GM21526 (cell line): Measurements from ENCODE around the gene KLC4.

ENCODE experiments used
- ATAC-seq: cut with Tn5 transposase; IDR thresholded peaks from one replicate; pipeline ENCODE4 v1.9.1; 2021; ENCODE audit warnings: moderate library complexity; ENCODE audit not compliant: unreplicated experiment, low FRiP score

The KLC4 gene

DNA sequence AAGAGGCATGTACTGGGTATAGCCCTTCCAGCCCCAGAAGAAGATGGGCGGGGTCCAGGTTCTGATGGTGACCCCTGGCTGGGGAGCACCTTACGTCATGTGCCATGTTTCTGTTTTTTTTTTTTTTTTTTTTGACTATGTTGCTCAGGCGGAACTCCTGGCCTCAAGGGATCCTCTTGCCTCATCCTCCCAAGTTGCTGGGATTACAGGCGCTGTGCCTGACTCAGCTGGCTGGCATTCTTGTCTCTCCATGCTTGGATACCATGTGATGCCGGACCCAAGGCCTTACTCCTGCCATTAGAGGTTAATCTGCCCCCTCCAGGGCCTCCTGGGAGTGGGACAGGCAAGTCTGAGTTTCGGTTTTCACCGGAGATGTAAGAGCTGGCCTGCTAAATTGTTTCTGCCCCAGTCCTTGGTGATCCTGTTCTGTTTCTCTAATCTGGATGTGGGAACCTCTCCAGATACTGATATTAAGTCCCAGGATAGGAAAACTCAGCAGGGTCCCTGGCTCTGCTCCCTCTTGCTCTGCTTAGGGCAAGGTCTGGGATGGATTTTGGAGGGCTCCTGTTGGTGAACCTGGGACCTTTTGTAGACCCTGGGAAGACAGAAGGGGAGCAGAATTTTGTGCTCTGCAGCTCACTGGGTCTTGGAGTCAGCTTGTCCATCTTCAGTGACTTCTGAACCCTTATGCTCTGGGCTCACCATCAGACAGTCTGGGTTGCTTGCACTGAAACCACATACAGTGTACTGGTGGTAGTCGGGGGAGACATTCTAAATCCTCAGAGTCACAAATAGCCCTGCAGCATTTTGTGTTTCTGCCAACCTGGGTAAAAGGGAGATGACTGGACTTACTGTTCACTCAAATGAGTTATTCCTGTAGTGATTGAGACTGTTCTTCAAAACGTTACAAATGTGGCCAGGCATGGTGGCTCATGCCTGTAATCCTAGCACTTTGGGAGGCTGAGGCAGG lies 61.8 kb downstream of the KLC4 start:
- ATAC-seq = no peak

DNA sequence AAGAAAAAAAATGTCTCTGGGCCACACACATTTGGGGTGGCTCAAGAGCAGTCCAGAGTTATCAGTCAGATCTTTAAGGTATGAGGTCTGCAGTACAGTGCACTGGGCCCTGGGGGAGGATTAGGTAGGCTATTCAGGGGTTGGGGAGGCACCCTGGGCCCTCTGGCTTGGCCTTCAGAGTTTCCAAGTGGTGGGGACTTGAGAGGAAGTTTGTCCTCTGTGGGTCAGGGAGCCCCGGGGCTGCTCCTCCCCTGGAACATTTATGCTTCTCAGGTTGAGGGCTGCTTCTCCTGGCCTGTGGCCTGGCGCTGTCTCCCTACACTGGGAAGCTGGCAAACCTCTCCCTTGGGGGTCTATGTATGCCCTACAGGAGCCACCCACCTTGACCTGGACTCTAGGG lies 62.7 kb downstream of the KLC4 start:
- no peak for ATAC-seq

DNA sequence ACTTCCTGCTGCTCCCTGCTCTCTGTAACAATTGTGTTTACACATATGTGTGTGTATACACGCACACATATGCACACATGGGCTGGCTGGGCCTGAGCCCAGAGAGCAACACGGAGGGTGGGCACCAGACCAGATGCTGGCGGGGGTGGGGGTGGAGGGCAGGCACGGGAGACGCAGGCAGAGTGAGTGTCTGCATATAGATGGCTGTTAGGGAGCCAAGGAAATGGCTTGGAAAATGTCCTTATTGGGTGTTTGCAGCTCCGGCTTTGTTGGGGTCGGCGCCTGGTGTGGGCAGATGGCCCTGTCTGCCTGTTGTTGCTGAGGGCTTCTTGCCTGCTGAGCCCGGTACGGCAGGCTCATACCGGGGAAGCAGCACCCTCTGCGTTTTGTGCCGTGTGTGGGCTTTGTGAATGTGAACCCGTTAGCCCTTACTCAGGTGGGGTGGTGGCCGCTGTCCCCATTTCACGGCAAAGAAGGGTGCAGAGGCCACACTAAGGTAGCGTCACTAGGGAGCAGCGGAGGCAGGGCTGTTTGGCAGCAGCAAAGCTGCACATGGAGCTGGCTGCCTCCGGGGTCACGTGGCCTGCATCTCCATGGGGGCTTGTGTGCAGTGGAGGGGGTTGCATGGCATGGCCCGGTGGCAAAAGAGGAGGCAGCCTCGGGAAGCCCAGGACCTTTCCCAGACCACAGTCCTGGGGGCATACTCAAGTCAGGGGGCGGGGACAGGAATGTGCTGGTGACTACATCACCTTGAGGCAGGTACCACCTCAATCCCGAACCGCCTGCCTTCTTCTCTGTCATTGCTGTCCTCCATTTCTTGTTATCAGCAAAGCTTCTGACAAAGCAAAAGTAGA lies 64.3 kb downstream of the KLC4 start:
- ATAC-seq = no peak

DNA sequence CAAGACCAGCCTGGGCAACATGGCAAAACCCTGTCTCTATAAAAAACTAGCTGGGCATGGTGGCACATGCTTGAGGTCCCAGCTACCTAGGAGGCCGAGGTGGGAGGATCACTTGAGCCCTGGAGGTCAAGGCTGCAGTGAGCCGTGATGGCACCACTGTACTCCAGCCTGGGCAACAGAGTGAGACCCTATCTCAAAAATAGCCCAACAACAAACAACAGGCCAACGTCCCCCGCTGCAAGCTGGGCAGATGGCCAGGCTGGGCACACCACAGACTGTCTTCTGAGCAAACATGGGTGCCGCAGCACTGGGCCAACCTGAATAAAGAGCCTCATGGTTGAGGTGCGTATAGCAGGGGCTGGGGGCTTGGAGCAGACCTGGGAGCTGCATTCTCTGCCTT lies 65.0 kb downstream of the KLC4 start:
- ATAC-seq = no peak
